CD14-positive monocyte (primary cell): ENCODE results near the gene CSNK1G3. TPM values are rescaled to one million over a fixed set of nuclear protein-coding genes. Genes with fewer than 3 reads are reported as not detected.
A peak's percentile ranks its signal among the peaks of the same experiment; 100 is the strongest.

Experiments
- DNase-seq, 3 donors: peaks; one replicate each; pipeline ENCODE4 v3.0.0-alpha.2; 2011 to 2022
- H2AFZ ChIP-seq: 2 replicates; pipeline ENCODE4 v1.6.0; 2012; ENCODE audit warnings: mild to moderate bottlenecking, low read depth, low read length, inconsistent platforms; ENCODE audit not compliant: insufficient read depth, poor library complexity, severe bottlenecking
- H3K27ac ChIP-seq, 2 donors: 1 replicate in 1 of 2; 2 replicates in 1 of 2; pipeline ENCODE4 v1.5.1; 2012 to 2013; ENCODE audit warnings: low read length in 2 of 2, control low read depth in 1 of 2, inconsistent platforms in 1 of 2, low read depth in 1 of 2, mild to moderate bottlenecking in 1 of 2
- H3K27me3 ChIP-seq, 2 donors: one replicate each; pipeline versions ENCODE4 v1.6.0 to v1.6.1; 2011 to 2013; ENCODE audit warnings: low read length in 2 of 2; ENCODE audit not compliant: control insufficient read depth in 2 of 2, insufficient read depth in 2 of 2
- H3K36me3 ChIP-seq, 2 donors: replicated peaks in 1 of 2; 1 replicate in 1 of 2; 2 replicates in 1 of 2; pipeline versions ENCODE4 v1.5.1 to v1.6.1; 2012 to 2013; ENCODE audit warnings: low read length in 2 of 2, control low read depth in 1 of 2, inconsistent platforms in 1 of 2, mild to moderate bottlenecking in 1 of 2; ENCODE audit not compliant: insufficient read depth in 2 of 2, control insufficient read depth in 1 of 2
- H3K4me1 ChIP-seq, 2 donors: 1 replicate in 1 of 2; 2 replicates in 1 of 2; pipeline versions ENCODE4 v1.5.1 to v1.6.1; 2012 to 2013; ENCODE audit warnings: low read length in 2 of 2, control low read depth in 1 of 2, inconsistent platforms in 1 of 2, mild to moderate bottlenecking in 1 of 2, moderate library complexity in 1 of 2; ENCODE audit not compliant: insufficient read depth in 2 of 2, control insufficient read depth in 1 of 2
- H3K4me2 ChIP-seq: replicated peaks from 2 replicates; pipeline ENCODE3; 2012; ENCODE audit warnings: low read length, moderate library complexity, mild to moderate bottlenecking; ENCODE audit not compliant: poor library complexity, severe bottlenecking; ENCODE audit errors: extremely low read depth
- H3K4me3 ChIP-seq, 3 experiments: fragments of 200-600 bp in 1 of 3; sonication (generic) in 1 of 3; replicated peaks in 1 of 3; 1 replicate in 2 of 3; 2 replicates in 1 of 3; pipeline ENCODE4 v1.5.1; 2011 to 2013; ENCODE audit warnings: low read length in 3 of 3, mild to moderate bottlenecking in 3 of 3, control low read depth in 2 of 3, low read depth in 2 of 3, inconsistent platforms in 1 of 3, moderate library complexity in 1 of 3
- H3K79me2 ChIP-seq: 2 replicates; pipeline ENCODE4 v1.6.0; 2012; ENCODE audit warnings: mild to moderate bottlenecking, control low read depth, inconsistent platforms, low read length, moderate library complexity; ENCODE audit not compliant: insufficient read depth
- H3K9ac ChIP-seq: 2 replicates; pipeline ENCODE4 v1.6.0; 2017; ENCODE audit warnings: low read length, mild to moderate bottlenecking; ENCODE audit not compliant: insufficient read depth, poor library complexity, severe bottlenecking
- H3K9me3 ChIP-seq, 2 donors: replicated peaks in 1 of 2; 1 replicate in 1 of 2; 2 replicates in 1 of 2; pipeline versions ENCODE4 v1.5.1 to v1.6.1; 2012 to 2013; ENCODE audit warnings: low read length in 2 of 2, control low read depth in 1 of 2; ENCODE audit not compliant: control insufficient read depth in 1 of 2, insufficient read depth in 1 of 2
- H4K20me1 ChIP-seq: 2 replicates; pipeline ENCODE4 v1.6.0; 2012; ENCODE audit warnings: mild to moderate bottlenecking, low read length, control low read depth, moderate library complexity; ENCODE audit not compliant: insufficient read depth
- H3K27ac Mint-ChIP-seq, 7 donors: one replicate each; pipeline ENCODE4 v1.8.0; 2020; ENCODE audit warnings: mild to moderate bottlenecking in 7 of 7, mixed read lengths in 7 of 7, moderate library complexity in 6 of 7, inconsistent platforms in 2 of 7
- H3K27me3 Mint-ChIP-seq, 3 donors: one replicate each; pipeline ENCODE4 v1.8.0; 2021 to 2022; ENCODE audit warnings: low read depth in 3 of 3, mild to moderate bottlenecking in 3 of 3, mixed read lengths in 3 of 3, moderate library complexity in 3 of 3, inconsistent platforms in 1 of 3
- H3K36me3 Mint-ChIP-seq, 2 donors: one replicate each; pipeline ENCODE4 v1.8.0; 2020; ENCODE audit warnings: mixed read lengths in 2 of 2, inconsistent platforms in 1 of 2, mild to moderate bottlenecking in 1 of 2
- H3K4me1 Mint-ChIP-seq: one replicate; pipeline ENCODE4 v1.8.0; 2020; ENCODE audit warnings: mild to moderate bottlenecking, mixed read lengths
- H3K4me3 Mint-ChIP-seq, 2 donors: one replicate each; pipeline ENCODE4 v1.8.0; 2020; ENCODE audit warnings: mild to moderate bottlenecking in 2 of 2, mixed read lengths in 2 of 2, moderate library complexity in 1 of 2
- H3K9me3 Mint-ChIP-seq, 7 donors: one replicate each; pipeline ENCODE4 v1.8.0; 2020 to 2022; ENCODE audit warnings: mixed read lengths in 7 of 7, mild to moderate bottlenecking in 6 of 7, moderate library complexity in 6 of 7, inconsistent platforms in 2 of 7
- CTCF ChIP-seq: fragments of 200-600 bp; IDR thresholded peaks from one replicate; pipeline ENCODE4 v1.8.0; 2022; ENCODE audit warnings: antibody characterized with exemption, mild to moderate bottlenecking
- WGBS: methylation state at CpG from one replicate; pipeline ENCODE4 v1.1.5; 2013; ENCODE audit warnings: missing lambda C conversion rate; ENCODE audit not compliant: insufficient coverage; 5-methylcytosine and 5-hydroxymethylcytosine counted together
- intact Hi-C, 2 donors: fragments of 100-400 bp; cut with micrococcal nuclease; formaldehyde crosslinking; loops; one replicate each; pipeline versions ENCODE4 v1.15.0 to v1.15.1; 2023
- polyA plus RNA-seq, 3 donors: library from polyadenylated mRNA; depleted of rRNA in 1 of 3; unstranded in 2 of 3; stranded (reverse) in 1 of 3; fragments of 300-500 nt in 2 of 3; fragments of >200 nt in 1 of 3; fragmentation: Illumina TruSeq in 2 of 3; gene quantifications; 1 replicate in 2 of 3; 2 replicates in 1 of 3; pipeline ENCODE4 v1.2.3, GENCODE V29; 2012 to 2021

CSNK1G3 gene
- polyA plus RNA-seq, 3 donors, result 10.8 to 22.3 (median 17.1) TPM

GRCh38 chr5:123647066-123647465 is 135.1 kb downstream of the CSNK1G3 start:
- H2AFZ ChIP-seq, result no peak overlapping the region
- no peak overlapping the region for H3K9ac ChIP-seq
- DNase-seq, result peak in 1 of 3 donors; percentile 4
- no peak overlapping the region for H3K27ac Mint-ChIP-seq
- no peaks in the 10 kb centered on the region for H3K36me3 Mint-ChIP-seq
- intact Hi-C loops, result no loop called here
- no peak overlapping the region for H3K4me3 ChIP-seq
- peaks cover 0 to 3% (median under 1%) of the 10 kb centered on the region in 7 donors for H3K9me3 Mint-ChIP-seq
- H3K27ac ChIP-seq, result no peak overlapping the region
- peaks cover 0 to 1% (median 0%) of the 10 kb centered on the region in 3 donors for H3K27me3 Mint-ChIP-seq
- WGBS, result no CpG with 5 or more reads among the region's 1 CpG
- no peak overlapping the region for H3K4me2 ChIP-seq
- no peak overlapping the region for H3K4me3 Mint-ChIP-seq
- TF ChIP-seq CTCF, result no peak
- no peaks in the 10 kb centered on the region for H3K4me1 Mint-ChIP-seq
- no peaks in the 10 kb centered on the region for H3K36me3 ChIP-seq
- no peaks in the 10 kb centered on the region for H4K20me1 ChIP-seq
- no peaks in the 10 kb centered on the region for H3K79me2 ChIP-seq
- H3K4me1 ChIP-seq, result no peaks in the 10 kb centered on the region
- no peaks in the 10 kb centered on the region for H3K27me3 ChIP-seq
- H3K9me3 ChIP-seq, result no peaks in the 10 kb centered on the region

- no peaks in the 10 kb centered on the region for H3K4me1 Mint-ChIP-seq
- Histone ChIP-seq H3K4me2 (no peak overlapping the region), H3K27ac (no peak overlapping the region), H3K9ac (no peak overlapping the region), H2AFZ (no peak overlapping the region), H3K4me3 (no peak overlapping the region), H3K79me2 (no peaks in the 10 kb centered on the region), H4K20me1 (no peaks in the 10 kb centered on the region), H3K36me3 (no peaks in the 10 kb centered on the region), H3K27me3 (no peaks in the 10 kb centered on the region), H3K4me1 (no peaks in the 10 kb centered on the region), H3K9me3 (peaks cover 0 to 9% of the 10 kb centered on the region in 2 donors)
- H3K4me3 Mint-ChIP-seq, result no peak overlapping the region
- no peak overlapping the region for H3K27ac Mint-ChIP-seq
- peaks cover 0 to 2% (median 0%) of the 10 kb centered on the region in 3 donors for H3K27me3 Mint-ChIP-seq
- no peak for DNase-seq
- intact Hi-C loops, result no loop called here
- no CpG with 5 or more reads among the region's 4 CpGs for WGBS
- H3K9me3 Mint-ChIP-seq, result peaks cover 0 to 9% (median 2%) of the 10 kb centered on the region in 7 donors
- no peak for TF ChIP-seq CTCF
- H3K36me3 Mint-ChIP-seq, result no peaks in the 10 kb centered on the region
Observed at GRCh38 chr5:123651234-123651633, 139.3 kb downstream of the CSNK1G3 start.
